Measurements from ENCODE around the gene GRID1. TPM values are rescaled to one million over a fixed set of nuclear protein-coding genes. Genes with fewer than 3 reads are reported as not detected.

The GRID1 gene
- total and polyA plus RNA-seq, 7 experiments from 2014 or later = not detected

DNA sequence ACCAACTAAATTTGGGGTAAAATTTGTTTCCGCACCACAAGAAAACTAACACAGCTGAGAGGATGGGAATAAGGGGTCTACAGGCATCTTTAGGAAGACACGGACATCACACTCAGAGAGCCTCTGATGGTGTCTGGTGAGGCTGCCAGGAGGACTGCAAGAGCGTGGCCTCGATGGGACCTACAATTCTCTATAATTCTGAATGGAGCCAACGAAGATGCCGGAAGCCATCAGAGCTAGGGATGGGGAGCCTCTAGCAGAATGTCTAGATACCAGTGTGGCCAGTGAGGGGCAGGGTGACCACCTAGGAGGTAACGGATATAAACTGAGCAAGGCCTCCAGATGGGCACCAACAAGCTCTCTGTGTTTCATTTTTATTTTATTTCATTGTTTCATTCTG is 7.5 kb downstream of the GRID1 start:
- Mint-ChIP-seq H3K27me3 (peaks cover 19 to 44% (median 27%) of the 10 kb centered on the region in 5 donors), H3K4me3 (no peak overlapping the region), H3K4me1 (peaks cover 0 to 11% (median 5%) of the 10 kb centered on the region in 7 donors), H3K27ac (no peak overlapping the region), H3K36me3 (peaks cover 0 to under 1% (median 0%) of the 10 kb centered on the region in 5 donors), H3K9me3 (peaks cover 0 to 3% (median 0%) of the 10 kb centered on the region in 11 donors)
- no peaks in the 10 kb centered on the region for H3K4me1 ChIP-seq (ENCODE audit: control insufficient read depth in 2 of 2, insufficient read depth in 2 of 2, low read length in 2 of 2)
- no peak overlapping the region for H3K4me3 ChIP-seq (ENCODE audit: low read length)
- H3K36me3 ChIP-seq (ENCODE audit: control insufficient read depth in 2 of 3, insufficient read depth in 3 of 3, low read length in 3 of 3) = no peaks in the 10 kb centered on the region
- no peak overlapping the region for H3K27ac ChIP-seq (ENCODE audit: low read depth, low read length)
- POLR2A ChIA-PET = no interaction called here
- intact Hi-C loops (cut with micrococcal nuclease) = no loop called here
- DNase-seq (no peak), ATAC-seq (no peak)
- H3K27me3 ChIP-seq (ENCODE audit: control insufficient read depth in 2 of 2, insufficient read depth in 2 of 2, low read length in 2 of 2) = peaks cover 0 to 3% of the 10 kb centered on the region in 2 donors
- CTCF ChIA-PET = no interaction called here
- no peaks in the 10 kb centered on the region for H3K9me3 ChIP-seq (ENCODE audit: control insufficient read depth in 2 of 3, low read length in 3 of 3)

DNA sequence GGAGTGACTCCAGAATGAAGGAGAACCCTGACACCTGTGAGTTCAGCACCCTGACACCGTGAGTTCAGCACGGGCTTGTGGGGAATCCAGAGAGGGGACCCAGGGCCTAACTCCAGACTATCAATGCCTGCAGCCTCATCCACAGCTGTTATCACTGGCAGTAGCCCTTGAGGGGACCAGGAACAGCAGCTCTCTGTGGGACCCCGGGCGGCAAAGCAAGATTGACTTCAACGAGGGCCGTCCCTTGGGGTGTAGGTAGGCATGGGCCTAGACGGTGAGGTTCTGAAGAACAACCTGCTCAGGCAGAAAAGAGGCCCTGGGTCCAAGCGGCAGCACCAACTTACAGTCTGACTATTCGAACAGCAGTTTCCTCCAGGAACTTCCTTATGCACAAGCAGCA is 8.9 kb downstream of the GRID1 start:
- Histone ChIP-seq H3K4me3 (ENCODE audit: low read length) (no peak overlapping the region), H3K4me1 (ENCODE audit: control insufficient read depth in 2 of 2, insufficient read depth in 2 of 2, low read length in 2 of 2) (no peaks in the 10 kb centered on the region), H3K27ac (ENCODE audit: low read depth, low read length) (no peak overlapping the region), H3K9me3 (ENCODE audit: control insufficient read depth in 2 of 3, low read length in 3 of 3) (no peaks in the 10 kb centered on the region), H3K36me3 (ENCODE audit: control insufficient read depth in 2 of 3, insufficient read depth in 3 of 3, low read length in 3 of 3) (no peaks in the 10 kb centered on the region), H3K27me3 (ENCODE audit: control insufficient read depth in 2 of 2, insufficient read depth in 2 of 2, low read length in 2 of 2) (no peaks in the 10 kb centered on the region)
- no peak for DNase-seq
- Mint-ChIP-seq H3K27me3 (peaks cover 12 to 34% (median 22%) of the 10 kb centered on the region in 5 donors), H3K36me3 (no peaks in the 10 kb centered on the region), H3K9me3 (peaks cover 0 to 3% (median 0%) of the 10 kb centered on the region in 11 donors), H3K4me3 (no peak overlapping the region), H3K4me1 (peaks cover 0 to 6% (median under 1%) of the 10 kb centered on the region in 7 donors), H3K27ac (no peak overlapping the region)
- ChIA-PET CTCF (no interaction called here), POLR2A (no interaction called here)
- intact Hi-C loops (cut with micrococcal nuclease) = no loop called here
- no peak for ATAC-seq

- ChIA-PET POLR2A (no interaction called here), CTCF (no interaction called here)
- DNase-seq (no peak), ATAC-seq (no peak)
- Mint-ChIP-seq H3K9me3 (peaks cover 0 to 6% (median 0%) of the 10 kb centered on the region in 11 donors), H3K4me3 (no peak overlapping the region), H3K4me1 (peaks cover 0 to 6% (median 0%) of the 10 kb centered on the region in 7 donors), H3K27ac (no peak overlapping the region), H3K27me3 (peaks cover 7 to 28% (median 18%) of the 10 kb centered on the region in 5 donors), H3K36me3 (no peaks in the 10 kb centered on the region)
- Histone ChIP-seq H3K27me3 (ENCODE audit: control insufficient read depth in 2 of 2, insufficient read depth in 2 of 2, low read length in 2 of 2) (no peaks in the 10 kb centered on the region), H3K36me3 (ENCODE audit: control insufficient read depth in 2 of 3, insufficient read depth in 3 of 3, low read length in 3 of 3) (no peaks in the 10 kb centered on the region), H3K4me3 (ENCODE audit: low read length) (no peak overlapping the region), H3K27ac (ENCODE audit: low read depth, low read length) (no peak overlapping the region), H3K4me1 (ENCODE audit: control insufficient read depth in 2 of 2, insufficient read depth in 2 of 2, low read length in 2 of 2) (no peaks in the 10 kb centered on the region), H3K9me3 (ENCODE audit: control insufficient read depth in 2 of 3, low read length in 3 of 3) (no peaks in the 10 kb centered on the region)
- intact Hi-C loops (cut with micrococcal nuclease) = no loop called here
These were observed 9.6 kb downstream of the GRID1 start for GRCh38 chr10:86357041-86357440.

DNA sequence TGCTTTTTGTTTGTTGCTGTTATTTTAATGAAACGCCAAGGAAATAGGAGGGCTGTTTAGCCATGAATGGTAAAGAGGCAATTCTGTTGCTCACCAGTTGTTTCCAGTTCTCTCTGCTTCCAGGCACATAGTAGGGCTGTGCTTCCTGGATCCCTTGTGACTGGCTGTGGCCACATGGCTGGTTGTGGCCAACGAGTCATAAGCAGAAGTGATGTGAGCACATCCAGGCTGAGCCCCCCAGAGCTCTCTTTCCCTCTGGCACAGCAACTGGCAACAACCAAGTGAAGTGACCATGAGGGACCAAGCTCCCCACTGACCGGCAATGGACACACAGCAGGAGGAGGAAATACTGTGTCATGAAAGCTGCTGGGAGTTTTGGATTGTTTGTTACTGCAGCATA is 10.3 kb downstream of the GRID1 start:
- H3K27ac ChIP-seq (ENCODE audit: low read depth, low read length) = no peak overlapping the region
- H3K27me3 ChIP-seq (ENCODE audit: control insufficient read depth in 2 of 2, insufficient read depth in 2 of 2, low read length in 2 of 2) = no peaks in the 10 kb centered on the region
- peaks cover 7 to 20% (median 16%) of the 10 kb centered on the region in 5 donors for H3K27me3 Mint-ChIP-seq
- H3K27ac Mint-ChIP-seq = no peak overlapping the region
- CTCF ChIA-PET = no interaction called here
- H3K4me3 Mint-ChIP-seq = no peak overlapping the region
- H3K36me3 Mint-ChIP-seq = no peaks in the 10 kb centered on the region
- H3K36me3 ChIP-seq (ENCODE audit: control insufficient read depth in 2 of 3, insufficient read depth in 3 of 3, low read length in 3 of 3) = no peaks in the 10 kb centered on the region
- H3K4me1 Mint-ChIP-seq = peaks cover 0 to 6% (median 0%) of the 10 kb centered on the region in 7 donors
- DNase-seq = no peak
- H3K9me3 ChIP-seq (ENCODE audit: control insufficient read depth in 2 of 3, low read length in 3 of 3) = no peaks in the 10 kb centered on the region
- intact Hi-C loops (cut with micrococcal nuclease) = no loop called here
- no peaks in the 10 kb centered on the region for H3K4me1 ChIP-seq (ENCODE audit: control insufficient read depth in 2 of 2, insufficient read depth in 2 of 2, low read length in 2 of 2)
- H3K4me3 ChIP-seq (ENCODE audit: low read length) = no peak overlapping the region
- H3K9me3 Mint-ChIP-seq = peaks cover 0 to 7% (median 0%) of the 10 kb centered on the region in 11 donors
- POLR2A ChIA-PET = no interaction called here
- ATAC-seq = no peak

- peaks cover 0 to 6% (median 0%) of the 10 kb centered on the region in 7 donors for H3K4me1 Mint-ChIP-seq
- no peaks in the 10 kb centered on the region for H3K27me3 ChIP-seq (ENCODE audit: control insufficient read depth in 2 of 2, insufficient read depth in 2 of 2, low read length in 2 of 2)
- H3K9me3 ChIP-seq (ENCODE audit: control insufficient read depth in 2 of 3, low read length in 3 of 3) = no peaks in the 10 kb centered on the region
- H3K36me3 ChIP-seq (ENCODE audit: control insufficient read depth in 2 of 3, insufficient read depth in 3 of 3, low read length in 3 of 3) = no peaks in the 10 kb centered on the region
- no peak for DNase-seq
- H3K4me1 ChIP-seq (ENCODE audit: control insufficient read depth in 2 of 2, insufficient read depth in 2 of 2, low read length in 2 of 2) = no peaks in the 10 kb centered on the region
- ChIA-PET CTCF (no interaction called here), POLR2A (no interaction called here)
- no peak overlapping the region for H3K27ac ChIP-seq (ENCODE audit: low read depth, low read length)
- peaks cover 7 to 15% (median 10%) of the 10 kb centered on the region in 5 donors for H3K27me3 Mint-ChIP-seq
- intact Hi-C loops (cut with micrococcal nuclease) = no loop called here
- ATAC-seq = peak; percentile 70
- H3K36me3 Mint-ChIP-seq = no peaks in the 10 kb centered on the region
- peaks cover 0 to 7% (median 0%) of the 10 kb centered on the region in 11 donors for H3K9me3 Mint-ChIP-seq
- no peak overlapping the region for H3K4me3 Mint-ChIP-seq
- H3K4me3 ChIP-seq (ENCODE audit: low read length) = no peak overlapping the region
- no peak overlapping the region for H3K27ac Mint-ChIP-seq
These were observed 11.0 kb downstream of the GRID1 start for GRCh38 chr10:86355571-86356038.

GRCh38 chr10:86354761-86355540 is 11.6 kb downstream of the GRID1 start:
- ATAC-seq (peak; percentile 14), DNase-seq (no peak)
- Mint-ChIP-seq H3K27me3 (peaks cover 7 to 19% (median 14%) of the 10 kb centered on the region in 5 donors), H3K9me3 (peaks cover 0 to 7% (median 0%) of the 10 kb centered on the region in 11 donors), H3K4me3 (no peak overlapping the region), H3K36me3 (no peaks in the 10 kb centered on the region), H3K4me1 (peaks cover 0 to 6% (median 0%) of the 10 kb centered on the region in 7 donors), H3K27ac (no peak overlapping the region)
- no peaks in the 10 kb centered on the region for H3K4me1 ChIP-seq (ENCODE audit: control insufficient read depth in 2 of 2, insufficient read depth in 2 of 2, low read length in 2 of 2)
- no peak overlapping the region for H3K4me3 ChIP-seq (ENCODE audit: low read length)
- H3K27me3 ChIP-seq (ENCODE audit: control insufficient read depth in 2 of 2, insufficient read depth in 2 of 2, low read length in 2 of 2) = no peaks in the 10 kb centered on the region
- H3K9me3 ChIP-seq (ENCODE audit: control insufficient read depth in 2 of 3, low read length in 3 of 3) = no peaks in the 10 kb centered on the region
- H3K36me3 ChIP-seq (ENCODE audit: control insufficient read depth in 2 of 3, insufficient read depth in 3 of 3, low read length in 3 of 3) = no peaks in the 10 kb centered on the region
- intact Hi-C loops (cut with micrococcal nuclease) = no loop called here
- POLR2A ChIA-PET = no interaction called here
- CTCF ChIA-PET = no interaction called here
- H3K27ac ChIP-seq (ENCODE audit: low read depth, low read length) = no peak overlapping the region
